ENCODE measurements around the gene ZNF154. TPM values are rescaled to one million over a fixed set of nuclear protein-coding genes. Genes with fewer than 3 reads are reported as not detected.

Gene ZNF154
- 4.9 and 5.3 TPM in 2 replicates for total RNA-seq

DNA sequence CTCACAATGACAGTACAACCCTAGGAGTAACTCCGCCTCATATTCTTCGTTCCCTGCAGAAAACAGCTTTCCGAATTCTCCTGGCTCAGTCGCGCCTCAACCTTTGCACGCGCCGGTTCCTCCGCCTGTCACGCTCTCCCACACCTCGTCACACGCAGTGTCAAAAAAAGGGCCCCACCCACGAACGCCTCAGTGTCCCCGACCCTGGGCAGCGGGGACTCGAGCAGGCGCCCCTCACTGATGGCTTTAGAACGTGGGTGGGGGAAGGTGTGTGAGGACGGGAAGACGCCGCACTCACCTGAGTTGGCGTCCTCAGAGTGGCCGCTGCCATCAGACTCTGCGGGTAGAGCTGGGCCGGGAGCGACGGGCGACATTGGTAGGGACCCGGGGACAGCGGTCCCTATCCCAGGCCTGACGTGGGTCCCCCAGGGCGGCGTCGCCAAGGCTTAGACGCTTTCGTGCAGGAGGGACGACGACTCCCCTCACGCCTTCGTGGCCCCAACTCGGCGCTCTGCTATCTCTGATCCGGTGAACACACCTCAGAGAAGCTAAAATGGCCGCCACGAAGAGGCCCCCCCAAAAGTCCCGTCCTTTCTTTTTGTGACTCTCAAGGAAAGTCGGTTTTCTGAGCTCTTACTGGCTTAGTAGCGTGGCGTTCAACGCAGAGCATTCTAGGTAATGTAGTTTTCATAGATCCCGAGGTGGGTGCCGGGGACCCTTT lies at the start of gene ZNF154:
Gene ZNF154, minus strand, starts transcription at position 564 of the 721 bp plus-strand sequence. Its CDS starts 233 bp downstream, at position 331.

DNA sequence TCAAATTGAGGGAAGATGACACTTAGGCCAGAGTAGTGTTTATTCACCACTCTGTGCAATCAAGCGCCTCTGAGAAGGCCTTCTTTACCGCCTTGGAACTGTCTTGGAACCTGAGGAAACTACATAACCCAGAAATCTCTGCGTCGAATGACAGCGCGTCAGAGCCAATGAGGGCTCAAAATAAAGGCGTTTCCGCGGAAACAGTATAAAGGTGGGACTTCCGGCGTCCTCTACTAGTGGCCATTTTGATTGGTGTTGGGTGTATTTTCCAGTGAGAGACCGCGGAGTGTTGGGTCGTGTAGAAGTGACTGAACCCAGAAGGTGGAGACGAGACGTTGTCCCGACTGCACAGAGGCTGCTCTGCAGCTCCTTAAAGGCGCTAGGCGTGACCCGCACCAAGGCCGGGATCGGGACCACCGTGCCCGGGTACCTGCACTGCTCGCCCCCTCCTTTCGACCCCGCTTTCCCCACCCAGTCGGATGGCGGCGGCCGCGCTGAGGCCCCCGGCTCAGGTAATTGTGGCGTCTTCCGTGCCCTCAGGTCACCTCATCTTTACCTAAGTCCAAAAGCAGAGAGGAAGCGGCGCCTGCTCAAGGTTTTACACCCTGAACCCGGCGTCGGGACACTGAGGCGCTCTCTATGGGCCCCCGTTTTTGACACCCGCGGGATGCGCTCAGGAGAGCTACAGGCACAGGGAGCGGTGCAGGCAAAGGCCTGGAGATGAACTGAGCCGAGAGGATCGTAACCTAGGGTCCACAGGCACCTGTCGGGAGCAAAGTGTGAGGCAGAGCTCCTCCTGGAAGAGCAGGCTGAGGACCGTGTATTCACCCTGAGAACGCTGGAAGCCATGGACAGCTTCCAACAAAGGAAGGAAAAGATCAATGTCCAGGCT lies 37.8 kb upstream of the ZNF154 start, which contains the start of gene ZNF776:
Gene ZNF776, plus strand, starts transcription at position 236 of the 892 bp plus-strand sequence. Its CDS starts 244 bp downstream, at position 480.

GRCh38 chr19:57668635-57669034 lies 40.4 kb downstream of the ZNF154 start, which contains the start of gene ZSCAN4:
Gene ZSCAN4 (plus strand): TSS chr19:57668935. CDS start chr19:57676146, 7,211 bp downstream.

Other genes with a start within 250 kb of the ZNF154 start
- gene ZNF772, start 231.6 kb downstream of the ZNF154 start, total RNA-seq, result 20.0 and 28.7 TPM in 2 replicates
- gene ZNF419, start 221.5 kb downstream of the ZNF154 start, total RNA-seq, result 13.7 and 19.1 TPM in 2 replicates
- gene ZNF773, start 209.3 kb downstream of the ZNF154 start, total RNA-seq, result 26.2 and 40.7 TPM in 2 replicates
- gene ZNF549, start 181.8 kb downstream of the ZNF154 start, total RNA-seq, result 5.6 and 6.3 TPM in 2 replicates
- 7.3 and 10.5 TPM in 2 replicates for gene ZNF550, start 149.3 kb downstream of the ZNF154 start, total RNA-seq
- gene ZNF416, start 130.3 kb downstream of the ZNF154 start, total RNA-seq, result 6.8 and 6.9 TPM in 2 replicates
- gene ZIK1, start 125.1 kb downstream of the ZNF154 start, total RNA-seq, result 7.0 and 8.1 TPM in 2 replicates
- 2.0 and 4.2 TPM in 2 replicates for gene ZNF530, start 109.3 kb downstream of the ZNF154 start, total RNA-seq
- 21.5 and 28.4 TPM in 2 replicates for gene ZNF134, start 95.0 kb downstream of the ZNF154 start, total RNA-seq
- 12.4 and 12.7 TPM in 2 replicates for gene ZNF211, start 76.0 kb downstream of the ZNF154 start, total RNA-seq
- gene ZSCAN4, start 40.3 kb downstream of the ZNF154 start, total RNA-seq, result not detected in 2 replicates
- gene ZNF551, start 27.2 kb downstream of the ZNF154 start, total RNA-seq, result 6.0 and 8.9 TPM in 2 replicates
- gene ZNF671, start 18.4 kb upstream of the ZNF154 start, total RNA-seq, result 13.9 and 15.3 TPM in 2 replicates
- gene ZNF776, start 37.6 kb upstream of the ZNF154 start, total RNA-seq, result 12.4 and 16.0 TPM in 2 replicates
- gene ZNF586, start 60.5 kb upstream of the ZNF154 start, total RNA-seq, result 17.5 and 20.1 TPM in 2 replicates
- gene ZNF552, start 105.7 kb upstream of the ZNF154 start, total RNA-seq, result 2.8 and 6.8 TPM in 2 replicates
- 15.7 and 25.2 TPM in 2 replicates for gene ZNF587B, start 121.1 kb upstream of the ZNF154 start, total RNA-seq
- 22.3 and 35.3 TPM in 2 replicates for gene ZNF587, start 140.7 kb upstream of the ZNF154 start, total RNA-seq
- gene ZNF814, start 179.8 kb upstream of the ZNF154 start, total RNA-seq, result 6.1 and 10.3 TPM in 2 replicates
- gene ZNF417, start 207.4 kb upstream of the ZNF154 start, total RNA-seq, result 23.4 and 25.1 TPM in 2 replicates
- gene ZNF418, start 226.2 kb upstream of the ZNF154 start, total RNA-seq, result 9.4 and 10.3 TPM in 2 replicates
- gene ZNF256, start 238.5 kb upstream of the ZNF154 start, total RNA-seq, result 3.3 and 6.1 TPM in 2 replicates

Measured in smooth muscle cell of trachea (primary cell).